Mesenchymal stem cell (in vitro differentiated cells and primary cell): ENCODE data around the gene WFDC8.
A peak's percentile ranks its signal among the peaks of the same experiment; 100 is the strongest.
"Not testable (repeated sequence)": the region's sequence is repeated elsewhere in the genome, so short reads cannot be mapped to it uniquely, and the experiment has no call there.

Source experiments
- DNase-seq: peaks from one replicate; pipeline ENCODE4 v3.0.0-alpha.2; 2013
- H2AFZ ChIP-seq: one replicate; pipeline ENCODE4 v1.6.1; 2013; ENCODE audit warnings: low read depth, mild to moderate bottlenecking, control low read depth, inconsistent platforms, low read length, moderate library complexity
- H2AK5ac ChIP-seq: 2 replicates; pipeline ENCODE4 v1.6.1; 2013; ENCODE audit warnings: low read length, moderate library complexity, mild to moderate bottlenecking, inconsistent platforms; ENCODE audit not compliant: severe bottlenecking
- H2BK120ac ChIP-seq: one replicate; pipeline ENCODE4 v1.6.1; 2013; ENCODE audit warnings: low read depth, mild to moderate bottlenecking, inconsistent platforms, low read length, moderate library complexity
- H2BK12ac ChIP-seq, 2 experiments: one replicate each; pipeline ENCODE4 v1.6.1; 2013; ENCODE audit warnings: inconsistent platforms in 2 of 2, low read length in 2 of 2, mild to moderate bottlenecking in 2 of 2, moderate library complexity in 2 of 2, control low read depth in 1 of 2
- H2BK15ac ChIP-seq: one replicate; pipeline ENCODE4 v1.6.1; 2013; ENCODE audit warnings: mild to moderate bottlenecking, low read depth, inconsistent platforms; ENCODE audit not compliant: poor library complexity, severe bottlenecking
- H2BK5ac ChIP-seq: 2 replicates; pipeline ENCODE4 v1.6.1; 2013; ENCODE audit warnings: low read depth, mild to moderate bottlenecking, low read length, control low read depth, inconsistent platforms; ENCODE audit not compliant: poor library complexity, severe bottlenecking
- H3K14ac ChIP-seq, 2 experiments: one replicate each; pipeline ENCODE4 v1.6.1; 2013; ENCODE audit warnings: inconsistent platforms in 2 of 2, low read length in 2 of 2, control low read depth in 1 of 2, mild to moderate bottlenecking in 1 of 2, moderate library complexity in 1 of 2
- H3K18ac ChIP-seq, 2 experiments: one replicate each; pipeline ENCODE4 v1.6.1; 2013; ENCODE audit warnings: inconsistent platforms in 2 of 2, low read length in 2 of 2, control low read depth in 1 of 2, low read depth in 1 of 2, mild to moderate bottlenecking in 1 of 2
- H3K23ac ChIP-seq, 2 experiments: one replicate each; pipeline ENCODE4 v1.6.1; 2013; ENCODE audit warnings: inconsistent platforms in 2 of 2, low read length in 2 of 2, mild to moderate bottlenecking in 2 of 2, moderate library complexity in 2 of 2, control low read depth in 1 of 2
- H3K27ac ChIP-seq: 2 replicates; pipeline ENCODE4 v1.5.1; 2013; ENCODE audit warnings: mild to moderate bottlenecking, moderate library complexity, low read length, control low read depth, inconsistent platforms; ENCODE audit not compliant: poor library complexity, severe bottlenecking
- H3K27me3 ChIP-seq, 2 experiments: 2 replicates each; pipeline versions ENCODE4 v1.6.1 to v1.7.0; 2013; ENCODE audit warnings: low read length in 2 of 2, mild to moderate bottlenecking in 2 of 2, moderate library complexity in 2 of 2, control low read depth in 1 of 2, inconsistent platforms in 1 of 2; ENCODE audit not compliant: control insufficient read depth in 1 of 2, insufficient read depth in 1 of 2
- H3K36me3 ChIP-seq, 2 experiments: 2 replicates each; pipeline versions ENCODE4 v1.6.1 to v1.7.0; 2013; ENCODE audit warnings: low read length in 2 of 2, control low read depth in 1 of 2, inconsistent platforms in 1 of 2, low read depth in 1 of 2, mild to moderate bottlenecking in 1 of 2; ENCODE audit not compliant: insufficient read depth in 2 of 2, control insufficient read depth in 1 of 2
- H3K4ac ChIP-seq, 2 experiments: one replicate each; pipeline ENCODE4 v1.6.1; 2013; ENCODE audit warnings: inconsistent platforms in 2 of 2, low read length in 2 of 2, mild to moderate bottlenecking in 2 of 2, moderate library complexity in 2 of 2, control low read depth in 1 of 2, low read depth in 1 of 2
- H3K4me1 ChIP-seq: 2 replicates; pipeline ENCODE4 v1.6.1; 2013; ENCODE audit warnings: low read depth, low read length, control low read depth; ENCODE audit not compliant: control insufficient read depth, insufficient read depth
- H3K4me2 ChIP-seq: 2 replicates; pipeline ENCODE4 v1.6.1; 2013; ENCODE audit warnings: low read length, mild to moderate bottlenecking, inconsistent platforms; ENCODE audit not compliant: poor library complexity, severe bottlenecking
- H3K4me3 ChIP-seq, 2 experiments: 2 replicates each; pipeline versions ENCODE4 v1.5.1 to v1.7.0; 2013; ENCODE audit warnings: low read length in 2 of 2, mild to moderate bottlenecking in 2 of 2, control low read depth in 1 of 2, low read depth in 1 of 2; ENCODE audit not compliant: insufficient read depth in 1 of 2
- H3K79me1 ChIP-seq: replicated peaks from 2 replicates; pipeline ENCODE4 v1.6.1; 2013; ENCODE audit warnings: mild to moderate bottlenecking, control low read depth, low read length, inconsistent platforms; ENCODE audit not compliant: poor library complexity, severe bottlenecking
- H3K9ac ChIP-seq: 2 replicates; pipeline ENCODE4 v1.7.0; 2013; ENCODE audit warnings: mild to moderate bottlenecking, low read length, moderate library complexity
- H3K9me3 ChIP-seq: 2 replicates; pipeline ENCODE4 v1.7.0; 2013; ENCODE audit warnings: mild to moderate bottlenecking, low read length; ENCODE audit not compliant: control insufficient read depth
- H4K8ac ChIP-seq: one replicate; pipeline ENCODE4 v1.6.1; 2013; ENCODE audit warnings: inconsistent platforms, mild to moderate bottlenecking, low read length, moderate library complexity
- H4K91ac ChIP-seq: one replicate; pipeline ENCODE4 v1.6.1; 2013; ENCODE audit warnings: mild to moderate bottlenecking, low read length, inconsistent platforms
- WGBS: methylation state at CpG from one replicate; pipeline ENCODE4 v1.1.7; 2013; ENCODE audit warnings: mixed read lengths; 5-methylcytosine and 5-hydroxymethylcytosine counted together

Gene WFDC8

GRCh38 chr20:45578231-45578630 lies 853 bp downstream of the WFDC8 start:
- Histone ChIP-seq H3K14ac (no peak overlapping the region), H3K4me1 (no peaks in the 10 kb centered on the region), H3K9ac (no peak overlapping the region), H4K8ac (no peak overlapping the region), H4K91ac (no peak overlapping the region), H3K36me3 (no peaks in the 10 kb centered on the region), H2AK5ac (no peak overlapping the region), H3K4me2 (no peak overlapping the region), H3K4ac (no peak overlapping the region), H3K4me3 (no peak overlapping the region), H3K27ac (no peak overlapping the region), H2BK12ac (no peak overlapping the region), H3K18ac (no peak overlapping the region), H3K9me3 (peaks cover 4% of the 10 kb centered on the region), H2BK15ac (no peak overlapping the region), H2BK120ac (no peak overlapping the region), H3K23ac (no peak overlapping the region), H2BK5ac (no peak overlapping the region), H3K79me1 (no peaks in the 10 kb centered on the region), H3K27me3 (peaks cover 0 to under 1% of the 10 kb centered on the region in 2 experiments), H2AFZ (no peak overlapping the region)
- no CpG with 5 or more reads among the region's 1 CpG for WGBS
- no peak for DNase-seq

- H2BK15ac ChIP-seq = no peak overlapping the region
- no peak overlapping the region for H2BK120ac ChIP-seq
- 6% methylated on average over 2 of the region's 2 CpGs for WGBS
- no peak overlapping the region for H3K14ac ChIP-seq
- H3K27me3 ChIP-seq = no peaks in the 10 kb centered on the region
- no peak overlapping the region for H2AFZ ChIP-seq
- no peak overlapping the region for H3K27ac ChIP-seq
- H3K9ac ChIP-seq = no peak overlapping the region
- H4K91ac ChIP-seq = no peak overlapping the region
- H3K4me1 ChIP-seq = no peaks in the 10 kb centered on the region
- no peak overlapping the region for H2BK5ac ChIP-seq
- no peak overlapping the region for H3K23ac ChIP-seq
- H3K18ac ChIP-seq = no peak overlapping the region
- H2AK5ac ChIP-seq = no peak overlapping the region
- peak; percentile 39 for DNase-seq
- no peak overlapping the region for H3K4ac ChIP-seq
- H2BK12ac ChIP-seq = no peak overlapping the region
- peaks cover 4% of the 10 kb centered on the region for H3K9me3 ChIP-seq
- H3K4me3 ChIP-seq = no peak overlapping the region
- H4K8ac ChIP-seq = no peak overlapping the region
- no peaks in the 10 kb centered on the region for H3K36me3 ChIP-seq
- H3K4me2 ChIP-seq = no peak overlapping the region
- H3K79me1 ChIP-seq = no peaks in the 10 kb centered on the region
Measured at GRCh38 chr20:45576995-45577394, 2.1 kb downstream of the WFDC8 start.

GRCh38 chr20:45575931-45576330 lies 3.2 kb downstream of the WFDC8 start:
- H2BK12ac ChIP-seq = no peak overlapping the region
- DNase-seq = no peak
- H3K4me1 ChIP-seq = no peaks in the 10 kb centered on the region
- H2BK15ac ChIP-seq = no peak overlapping the region
- peaks cover 4% of the 10 kb centered on the region for H3K9me3 ChIP-seq
- H3K9ac ChIP-seq = no peak overlapping the region
- no peak overlapping the region for H2BK120ac ChIP-seq
- H4K91ac ChIP-seq = peak overlapping the region; percentile 3
- no peak overlapping the region for H2AK5ac ChIP-seq
- H2AFZ ChIP-seq = no peak overlapping the region
- no peaks in the 10 kb centered on the region for H3K27me3 ChIP-seq
- 92% methylated on average over 2 of the region's 3 CpGs for WGBS
- H3K23ac ChIP-seq = no peak overlapping the region
- no peak overlapping the region for H3K4me2 ChIP-seq
- no peak overlapping the region for H3K4ac ChIP-seq
- H3K36me3 ChIP-seq = no peaks in the 10 kb centered on the region
- H2BK5ac ChIP-seq = no peak overlapping the region
- no peak overlapping the region for H3K18ac ChIP-seq
- no peak overlapping the region for H3K4me3 ChIP-seq
- H4K8ac ChIP-seq = no peak overlapping the region
- no peak overlapping the region for H3K27ac ChIP-seq
- no peaks in the 10 kb centered on the region for H3K79me1 ChIP-seq
- no peak overlapping the region for H3K14ac ChIP-seq

- not testable (repeated sequence) for H2BK5ac ChIP-seq, H4K8ac ChIP-seq, H3K4me1 ChIP-seq, H3K23ac ChIP-seq, H3K18ac ChIP-seq, H3K4me3 ChIP-seq, H3K14ac ChIP-seq, H3K27me3 ChIP-seq, H3K9me3 ChIP-seq, DNase-seq, H4K91ac ChIP-seq, H2BK12ac ChIP-seq, H3K4ac ChIP-seq, H3K79me1 ChIP-seq, H3K9ac ChIP-seq, H3K27ac ChIP-seq, H2BK120ac ChIP-seq, H3K4me2 ChIP-seq, H3K36me3 ChIP-seq, H2AK5ac ChIP-seq, H2AFZ ChIP-seq, H2BK15ac ChIP-seq
- WGBS = 50% methylated on average over 1 of the region's 1 CpG
Measured at GRCh38 chr20:45569650-45570049, 9.4 kb downstream of the WFDC8 start.
